Measurements from ENCODE around the gene TCF4.

TCF4 gene

DNA sequence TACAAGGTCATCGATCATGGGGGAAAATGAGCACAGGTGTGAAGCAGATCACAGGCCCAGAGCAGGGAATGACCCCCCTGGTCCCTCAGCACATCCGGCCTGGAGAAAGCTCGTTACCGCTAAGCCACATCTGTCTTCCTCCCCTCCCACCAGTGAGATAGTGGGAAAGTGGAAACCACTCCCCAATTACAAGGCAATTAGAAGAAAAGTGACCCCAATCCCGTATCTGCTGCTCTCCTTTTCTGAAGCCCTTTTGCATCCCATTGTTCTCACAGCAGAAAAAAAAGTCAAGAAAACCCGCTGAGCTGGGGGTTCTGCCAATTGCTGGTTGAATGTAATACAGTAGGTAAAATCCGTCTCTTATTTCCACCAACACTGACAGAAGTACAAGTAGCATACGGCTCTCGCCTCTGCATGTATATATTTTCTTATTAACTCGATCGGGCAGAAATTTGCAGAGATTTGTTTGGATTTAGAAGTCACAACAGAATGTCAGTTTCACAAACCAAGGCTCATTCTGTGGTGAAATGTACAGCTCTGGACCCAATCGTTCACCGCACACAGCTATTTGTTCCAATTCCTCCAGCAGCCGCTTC is 287.0 kb downstream of the TCF4 start:
- TF ChIP-seq CTCF (IDR thresholded peaks at IDR 0.05; ENCODE audit: low read depth, low read length, poor library complexity, severe bottlenecking), result no peak
- no peak for TF ChIP-seq EZH2phosphoT487 (IDR thresholded peaks at IDR 0.05; ENCODE audit: borderline replicate concordance, low read length)
- Histone ChIP-seq H3K36me3 (ENCODE audit: control insufficient read depth, low read length) (peaks cover 23% of the 10 kb centered on the region), H3K4me1 (ENCODE audit: control insufficient read depth, low read length) (peaks cover 25% of the 10 kb centered on the region), H3K27me3 (ENCODE audit: control insufficient read depth, low read length) (no peaks in the 10 kb centered on the region), H3K9me2 (replicated peaks; ENCODE audit: control insufficient read depth, low read length) (no peaks in the 10 kb centered on the region), H4K20me1 (ENCODE audit: control insufficient read depth, insufficient read depth, low read depth, low read length) (peaks cover 23% of the 10 kb centered on the region), H3K9me3 (ENCODE audit: control insufficient read depth, insufficient read depth, low read length) (no peaks in the 10 kb centered on the region), H3K4me2 (ENCODE audit: low read length) (no peak overlapping the region), H3F3A (ENCODE audit: control insufficient read depth, insufficient read depth) (no peaks in the 10 kb centered on the region; the same call in 1 of the 2 replicates), H3K4me3 (ENCODE audit: low read length) (no peak overlapping the region), H3K27ac (ENCODE audit: low read depth, low read length) (no peak overlapping the region), H3K79me2 (ENCODE audit: control insufficient read depth, low read length) (peaks cover 96% of the 10 kb centered on the region)

DNA sequence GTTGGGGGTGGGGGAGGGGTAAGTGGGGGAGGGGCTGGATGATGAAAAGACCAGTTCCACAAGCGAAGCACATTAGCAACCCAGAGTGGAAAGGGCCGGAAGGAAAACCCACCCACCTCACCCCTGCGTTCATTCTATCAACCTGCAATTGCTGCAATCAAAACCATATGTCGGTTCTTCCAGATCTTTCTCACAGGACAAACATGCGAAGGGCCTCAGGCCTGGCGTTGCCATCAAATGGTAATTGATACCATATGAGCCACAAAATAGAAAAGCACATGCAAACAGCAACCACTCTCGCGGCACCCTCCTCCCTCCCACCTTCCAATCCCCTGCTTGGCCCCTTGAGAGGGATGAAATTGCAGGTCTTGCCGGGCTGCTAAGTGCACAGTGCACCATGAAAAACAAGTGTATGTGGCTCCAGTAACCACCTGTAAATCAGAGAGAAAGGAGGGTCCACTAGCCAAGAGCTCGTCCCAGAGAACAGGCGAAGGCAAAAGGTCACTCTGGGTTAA is 287.5 kb downstream of the TCF4 start:
- peaks cover 96% of the 10 kb centered on the region for H3K79me2 ChIP-seq (ENCODE audit: control insufficient read depth, low read length)
- no peak overlapping the region for H3K4me3 ChIP-seq (ENCODE audit: low read length)
- H3F3A ChIP-seq (ENCODE audit: control insufficient read depth, insufficient read depth), result no peaks in the 10 kb centered on the region; the same call in 1 of the 2 replicates
- peaks cover 23% of the 10 kb centered on the region for H4K20me1 ChIP-seq (ENCODE audit: control insufficient read depth, insufficient read depth, low read depth, low read length)
- H3K9me2 ChIP-seq (replicated peaks; ENCODE audit: control insufficient read depth, low read length), result no peaks in the 10 kb centered on the region
- H3K36me3 ChIP-seq (ENCODE audit: control insufficient read depth, low read length), result peaks cover 29% of the 10 kb centered on the region
- H3K4me1 ChIP-seq (ENCODE audit: control insufficient read depth, low read length), result peaks cover 25% of the 10 kb centered on the region
- H3K27me3 ChIP-seq (ENCODE audit: control insufficient read depth, low read length), result no peaks in the 10 kb centered on the region
- H3K27ac ChIP-seq (ENCODE audit: low read depth, low read length), result no peak overlapping the region
- H3K4me2 ChIP-seq (ENCODE audit: low read length), result no peak overlapping the region
- H3K9me3 ChIP-seq (ENCODE audit: control insufficient read depth, insufficient read depth, low read length), result no peaks in the 10 kb centered on the region
- TF ChIP-seq CTCF (IDR thresholded peaks at IDR 0.05; ENCODE audit: low read depth, low read length, poor library complexity, severe bottlenecking) (no peak), EZH2phosphoT487 (IDR thresholded peaks at IDR 0.05; ENCODE audit: borderline replicate concordance, low read length) (no peak)

DNA sequence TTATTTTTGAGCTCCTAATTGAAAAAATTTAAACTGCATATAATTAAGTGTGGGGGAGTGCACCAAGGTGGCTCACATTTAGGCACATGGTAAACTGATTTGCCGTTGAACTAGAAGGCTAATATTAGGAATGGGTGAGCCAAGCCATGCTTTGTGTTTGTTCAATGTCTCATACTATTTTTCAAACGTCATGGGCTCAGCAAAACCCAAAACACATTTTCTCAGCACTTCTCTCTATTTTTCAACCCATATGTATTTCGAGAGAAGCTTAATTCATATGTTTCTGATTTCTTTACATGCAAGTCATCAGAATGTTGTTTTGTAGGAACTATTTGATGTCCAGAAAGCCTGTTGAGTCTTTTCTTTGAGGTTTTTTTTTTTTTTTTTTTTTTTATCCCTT is 291.2 kb downstream of the TCF4 start:
- Histone ChIP-seq H3K9me3 (ENCODE audit: control insufficient read depth, insufficient read depth, low read length) (no peaks in the 10 kb centered on the region), H3F3A (ENCODE audit: control insufficient read depth, insufficient read depth) (no peaks in the 10 kb centered on the region; the same call in 1 of the 2 replicates), H3K36me3 (ENCODE audit: control insufficient read depth, low read length) (peaks cover 40% of the 10 kb centered on the region), H4K20me1 (ENCODE audit: control insufficient read depth, insufficient read depth, low read depth, low read length) (peaks cover 4% of the 10 kb centered on the region), H3K9me2 (replicated peaks; ENCODE audit: control insufficient read depth, low read length) (no peaks in the 10 kb centered on the region), H3K79me2 (ENCODE audit: control insufficient read depth, low read length) (peaks cover 86% of the 10 kb centered on the region), H3K4me1 (ENCODE audit: control insufficient read depth, low read length) (peaks cover 16% of the 10 kb centered on the region; the same call in 1 of the 2 replicates), H3K27ac (ENCODE audit: low read depth, low read length) (no peak overlapping the region), H3K27me3 (ENCODE audit: control insufficient read depth, low read length) (no peaks in the 10 kb centered on the region), H3K4me2 (ENCODE audit: low read length) (no peak overlapping the region), H3K4me3 (ENCODE audit: low read length) (no peak overlapping the region)
- TF ChIP-seq EZH2phosphoT487 (IDR thresholded peaks at IDR 0.05; ENCODE audit: borderline replicate concordance, low read length) (no peak), CTCF (IDR thresholded peaks at IDR 0.05; ENCODE audit: low read depth, low read length, poor library complexity, severe bottlenecking) (no peak)

All from DOHH2 (cell line).